GM18861 (cell line): ENCODE results near the gene MLLT11.
A peak's percentile ranks its signal among the peaks of the same experiment; 100 is the strongest.
"Not testable (repeated sequence)": the region's sequence is repeated elsewhere in the genome, so short reads cannot be mapped to it uniquely, and the experiment has no call there.

Experiments used
- ATAC-seq: cut with Tn5 transposase; IDR thresholded peaks from one replicate; pipeline ENCODE4 v1.9.1; 2021; ENCODE audit not compliant: unreplicated experiment

MLLT11 gene

GRCh38 chr1:151055581-151055980 lies 4.6 kb upstream of the MLLT11 start:
- no peak for ATAC-seq

GRCh38 chr1:151056149-151056548 lies 4.0 kb upstream of the MLLT11 start:
- ATAC-seq, result no peak

- ATAC-seq, result no peak
Observed at GRCh38 chr1:151058692-151059091, 1.5 kb upstream of the MLLT11 start.

- ATAC-seq, result peak; percentile 59
Observed at GRCh38 chr1:151059109-151060006, 839 bp upstream of the MLLT11 start, which contains the start of gene CDC42SE1. Gene CDC42SE1 (minus strand): TSS chr1:151059622. CDS start chr1:151055730, 3,892 bp downstream.

- no peak for ATAC-seq
Observed at GRCh38 chr1:151060657-151061421, 642 bp downstream of the MLLT11 start.

GRCh38 chr1:151061704-151062103 lies 1.5 kb downstream of the MLLT11 start:
- no peak for ATAC-seq

GRCh38 chr1:151062741-151063371 lies 2.7 kb downstream of the MLLT11 start:
- ATAC-seq, result no peak

GRCh38 chr1:151065089-151065645 lies 5.0 kb downstream of the MLLT11 start:
- ATAC-seq, result no peak

GRCh38 chr1:151067185-151067584 lies 7.0 kb downstream of the MLLT11 start:
- no peak for ATAC-seq

GRCh38 chr1:151069103-151069486 lies 8.9 kb downstream of the MLLT11 start:
- no peak for ATAC-seq

- peak; percentile 51 for ATAC-seq
Observed at GRCh38 chr1:151070474-151071276, 10.5 kb downstream of the MLLT11 start, which contains the start of gene GABPB2. Gene GABPB2 (plus strand): TSS chr1:151070761. CDS start chr1:151088190, 17,429 bp downstream.

GRCh38 chr1:151072224-151072623 lies 12.0 kb downstream of the MLLT11 start:
- no peak for ATAC-seq

- no peak for ATAC-seq
Observed at GRCh38 chr1:151085953-151086559, 25.9 kb downstream of the MLLT11 start.

- ATAC-seq, result not testable (repeated sequence)
Observed at GRCh38 chr1:151097426-151097825, 37.2 kb downstream of the MLLT11 start.

- ATAC-seq, result no peak
Observed at GRCh38 chr1:151098126-151098525, 37.9 kb downstream of the MLLT11 start.

- no peak for ATAC-seq
Observed at GRCh38 chr1:151104630-151105029, 44.4 kb downstream of the MLLT11 start.

GRCh38 chr1:151106894-151107293 lies 46.7 kb downstream of the MLLT11 start:
- ATAC-seq, result no peak

- no peak for ATAC-seq
Observed at GRCh38 chr1:151108331-151108730, 48.1 kb downstream of the MLLT11 start.

GRCh38 chr1:151113877-151114276 lies 53.7 kb downstream of the MLLT11 start:
- ATAC-seq, result no peak
